ENCODE measurements around the gene NDC80. TPM values are rescaled to one million over a fixed set of nuclear protein-coding genes. Genes with fewer than 3 reads are reported as not detected.

The NDC80 gene
- polyA plus RNA-seq, 1 donor (not counting 4 experiments of a cell fraction or from before 2014, with no cell fraction given) = 11.5 TPM

GRCh38 chr18:2644535-2644934 lies 73.2 kb downstream of the NDC80 start:
- TF ChIP-seq EZH2 (IDR thresholded peaks at IDR 0.05; ENCODE audit: low read length) = no peak
- no peak for TF ChIP-seq CTCF (optimal IDR thresholded peaks at IDR 0.05 in 1 of 3, IDR thresholded peaks at IDR 0.05 in 1 of 3, conservative IDR thresholded peaks at IDR 0.05 in 1 of 3; ENCODE audit: extremely low read depth in 1 of 3, insufficient read depth in 2 of 3, low read length in 3 of 3)
- Histone ChIP-seq H3K27ac (ENCODE audit: control insufficient read depth, insufficient read depth, low read length) (no peak overlapping the region), H3K36me3 (ENCODE audit: control insufficient read depth in 2 of 2, extremely low read depth in 1 of 2, insufficient read depth in 2 of 2, low read length in 2 of 2) (no peaks in the 10 kb centered on the region), H3K4me2 (ENCODE audit: control insufficient read depth, extremely low read depth, insufficient read depth, low read depth, low read length) (no peak overlapping the region), H3K79me2 (ENCODE audit: control insufficient read depth, insufficient read depth, low read length) (no peaks in the 10 kb centered on the region), H2AFZ (ENCODE audit: control insufficient read depth, low read length) (no peak overlapping the region), H3K9me3 (ENCODE audit: control insufficient read depth, low read depth, low read length) (no peaks in the 10 kb centered on the region), H3K4me1 (ENCODE audit: control insufficient read depth, extremely low read depth, insufficient read depth, low read length) (no peaks in the 10 kb centered on the region), H3K4me3 (ENCODE audit: control insufficient read depth in 2 of 3, extremely low read depth in 1 of 3, insufficient read depth in 2 of 3, low read depth in 1 of 3, low read length in 3 of 3) (no peak overlapping the region), H3K9me1 (ENCODE audit: control insufficient read depth, extremely low read depth, insufficient read depth, low read length) (no peaks in the 10 kb centered on the region), H4K20me1 (ENCODE audit: control insufficient read depth, extremely low read depth, insufficient read depth, low read length) (no peaks in the 10 kb centered on the region), H3K27me3 (ENCODE audit: control insufficient read depth, extremely low read depth, insufficient read depth, low read length) (no peaks in the 10 kb centered on the region), H3K9ac (ENCODE audit: control insufficient read depth, extremely low read depth, insufficient read depth, low read length) (no peak overlapping the region)
- dilution Hi-C loops (cut with MboI; ENCODE audit: extremely low pct_ligation_motif_present, low sequenced_read_pairs) = no loop called here
- no peak for DNase-seq (ENCODE audit: low read depth, low spot score)
- no peak for FAIRE-seq

GRCh38 chr18:2651981-2652380 lies 80.6 kb downstream of the NDC80 start:
- Histone ChIP-seq H3K4me2 (ENCODE audit: control insufficient read depth, extremely low read depth, insufficient read depth, low read depth, low read length) (no peak overlapping the region), H3K4me1 (ENCODE audit: control insufficient read depth, extremely low read depth, insufficient read depth, low read length) (peaks cover 8% of the 10 kb centered on the region), H3K9ac (ENCODE audit: control insufficient read depth, extremely low read depth, insufficient read depth, low read length) (no peak overlapping the region), H3K27ac (ENCODE audit: control insufficient read depth, insufficient read depth, low read length) (no peak overlapping the region), H3K9me3 (ENCODE audit: control insufficient read depth, low read depth, low read length) (no peaks in the 10 kb centered on the region), H3K36me3 (ENCODE audit: control insufficient read depth in 2 of 2, extremely low read depth in 1 of 2, insufficient read depth in 2 of 2, low read length in 2 of 2) (no peaks in the 10 kb centered on the region), H3K9me1 (ENCODE audit: control insufficient read depth, extremely low read depth, insufficient read depth, low read length) (no peaks in the 10 kb centered on the region), H3K79me2 (ENCODE audit: control insufficient read depth, insufficient read depth, low read length) (peaks cover 12% of the 10 kb centered on the region), H3K27me3 (ENCODE audit: control insufficient read depth, extremely low read depth, insufficient read depth, low read length) (no peaks in the 10 kb centered on the region), H2AFZ (ENCODE audit: control insufficient read depth, low read length) (no peak overlapping the region), H3K4me3 (ENCODE audit: control insufficient read depth in 2 of 3, extremely low read depth in 1 of 3, insufficient read depth in 2 of 3, low read depth in 1 of 3, low read length in 3 of 3) (no peak overlapping the region), H4K20me1 (ENCODE audit: control insufficient read depth, extremely low read depth, insufficient read depth, low read length) (peaks cover 3% of the 10 kb centered on the region)
- dilution Hi-C loops (cut with MboI; ENCODE audit: extremely low pct_ligation_motif_present, low sequenced_read_pairs) = no loop called here
- TF ChIP-seq CTCF (optimal IDR thresholded peaks at IDR 0.05 in 1 of 3, IDR thresholded peaks at IDR 0.05 in 1 of 3, conservative IDR thresholded peaks at IDR 0.05 in 1 of 3; ENCODE audit: extremely low read depth in 1 of 3, insufficient read depth in 2 of 3, low read length in 3 of 3) (no peak), EZH2 (IDR thresholded peaks at IDR 0.05; ENCODE audit: low read length) (no peak)
- DNase-seq (ENCODE audit: low read depth, low spot score) (no peak), FAIRE-seq (no peak)

Data from keratinocyte (primary cell).